Neural cell (in vitro differentiated cells): Measurements from ENCODE around the gene ZFR.

Experiments
- EP300 ChIP-seq: fragments of 450-650 bp; conservative IDR thresholded peaks from 2 replicates; pipeline ENCODE4 v1.6.1; 2014; ENCODE audit warnings: antibody characterized with exemption, mild to moderate bottlenecking, moderate library complexity; ENCODE audit not compliant: poor library complexity, severe bottlenecking
- EZH2 ChIP-seq: fragments of 200-600, 300-800 bp; shearing (Covaris generic), sonication (generic); IDR thresholded peaks from 2 replicates; pipeline ENCODE4 v1.6.1; 2014; ENCODE audit warnings: antibody characterized with exemption, low read length, borderline replicate concordance, mild to moderate bottlenecking; ENCODE audit not compliant: insufficient read depth, poor library complexity, severe bottlenecking
- POLR2AphosphoS5 ChIP-seq: IDR thresholded peaks from 2 replicates; pipeline ENCODE4 v1.6.1; 2012
- RAD21 ChIP-seq: fragments of 450-650 bp; conservative IDR thresholded peaks from 2 replicates; pipeline ENCODE4 v1.6.1; 2014; ENCODE audit warnings: antibody characterized with exemption, mild to moderate bottlenecking, moderate library complexity
- TF ChIP-seq, protein P1 (sequence below): IDR thresholded peaks from 2 replicates; pipeline ENCODE4 v1.6.1; 2012; ENCODE audit warnings: borderline replicate concordance
- TF ChIP-seq, protein P2 (sequence below): fragments of 450-650 bp; IDR thresholded peaks from 2 replicates; pipeline ENCODE4 v1.5.1; 2014; ENCODE audit warnings: antibody characterized with exemption, mild to moderate bottlenecking, moderate library complexity; ENCODE audit not compliant: poor library complexity, severe bottlenecking

DNA sequence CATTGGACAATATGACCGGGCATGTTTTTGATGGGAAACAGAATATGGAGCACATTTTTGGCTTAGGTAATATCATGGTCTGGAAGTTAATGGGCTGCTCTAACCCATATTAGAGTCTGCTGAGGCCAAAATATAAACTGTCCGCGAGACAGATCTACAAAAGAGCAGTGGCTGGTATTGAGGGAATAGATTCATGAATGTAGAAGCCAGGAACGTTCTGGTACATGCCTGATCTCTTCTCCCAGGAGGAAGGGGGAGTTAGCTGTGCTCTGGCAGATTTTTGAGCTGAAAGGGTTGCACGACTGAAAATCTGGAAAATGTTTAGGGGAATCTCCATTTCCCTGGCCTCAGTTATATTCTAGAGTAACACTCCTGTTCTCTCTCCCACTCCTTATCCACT, 42.9 kb upstream of the ZFR start:
- TF ChIP-seq EZH2 (no peak), EP300 (no peak), POLR2AphosphoS5 (no peak), RAD21 (no peak)
- TF ChIP-seq, protein P1, sequence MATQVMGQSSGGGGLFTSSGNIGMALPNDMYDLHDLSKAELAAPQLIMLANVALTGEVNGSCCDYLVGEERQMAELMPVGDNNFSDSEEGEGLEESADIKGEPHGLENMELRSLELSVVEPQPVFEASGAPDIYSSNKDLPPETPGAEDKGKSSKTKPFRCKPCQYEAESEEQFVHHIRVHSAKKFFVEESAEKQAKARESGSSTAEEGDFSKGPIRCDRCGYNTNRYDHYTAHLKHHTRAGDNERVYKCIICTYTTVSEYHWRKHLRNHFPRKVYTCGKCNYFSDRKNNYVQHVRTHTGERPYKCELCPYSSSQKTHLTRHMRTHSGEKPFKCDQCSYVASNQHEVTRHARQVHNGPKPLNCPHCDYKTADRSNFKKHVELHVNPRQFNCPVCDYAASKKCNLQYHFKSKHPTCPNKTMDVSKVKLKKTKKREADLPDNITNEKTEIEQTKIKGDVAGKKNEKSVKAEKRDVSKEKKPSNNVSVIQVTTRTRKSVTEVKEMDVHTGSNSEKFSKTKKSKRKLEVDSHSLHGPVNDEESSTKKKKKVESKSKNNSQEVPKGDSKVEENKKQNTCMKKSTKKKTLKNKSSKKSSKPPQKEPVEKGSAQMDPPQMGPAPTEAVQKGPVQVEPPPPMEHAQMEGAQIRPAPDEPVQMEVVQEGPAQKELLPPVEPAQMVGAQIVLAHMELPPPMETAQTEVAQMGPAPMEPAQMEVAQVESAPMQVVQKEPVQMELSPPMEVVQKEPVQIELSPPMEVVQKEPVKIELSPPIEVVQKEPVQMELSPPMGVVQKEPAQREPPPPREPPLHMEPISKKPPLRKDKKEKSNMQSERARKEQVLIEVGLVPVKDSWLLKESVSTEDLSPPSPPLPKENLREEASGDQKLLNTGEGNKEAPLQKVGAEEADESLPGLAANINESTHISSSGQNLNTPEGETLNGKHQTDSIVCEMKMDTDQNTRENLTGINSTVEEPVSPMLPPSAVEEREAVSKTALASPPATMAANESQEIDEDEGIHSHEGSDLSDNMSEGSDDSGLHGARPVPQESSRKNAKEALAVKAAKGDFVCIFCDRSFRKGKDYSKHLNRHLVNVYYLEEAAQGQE, result no peak
- TF ChIP-seq, protein P2, sequence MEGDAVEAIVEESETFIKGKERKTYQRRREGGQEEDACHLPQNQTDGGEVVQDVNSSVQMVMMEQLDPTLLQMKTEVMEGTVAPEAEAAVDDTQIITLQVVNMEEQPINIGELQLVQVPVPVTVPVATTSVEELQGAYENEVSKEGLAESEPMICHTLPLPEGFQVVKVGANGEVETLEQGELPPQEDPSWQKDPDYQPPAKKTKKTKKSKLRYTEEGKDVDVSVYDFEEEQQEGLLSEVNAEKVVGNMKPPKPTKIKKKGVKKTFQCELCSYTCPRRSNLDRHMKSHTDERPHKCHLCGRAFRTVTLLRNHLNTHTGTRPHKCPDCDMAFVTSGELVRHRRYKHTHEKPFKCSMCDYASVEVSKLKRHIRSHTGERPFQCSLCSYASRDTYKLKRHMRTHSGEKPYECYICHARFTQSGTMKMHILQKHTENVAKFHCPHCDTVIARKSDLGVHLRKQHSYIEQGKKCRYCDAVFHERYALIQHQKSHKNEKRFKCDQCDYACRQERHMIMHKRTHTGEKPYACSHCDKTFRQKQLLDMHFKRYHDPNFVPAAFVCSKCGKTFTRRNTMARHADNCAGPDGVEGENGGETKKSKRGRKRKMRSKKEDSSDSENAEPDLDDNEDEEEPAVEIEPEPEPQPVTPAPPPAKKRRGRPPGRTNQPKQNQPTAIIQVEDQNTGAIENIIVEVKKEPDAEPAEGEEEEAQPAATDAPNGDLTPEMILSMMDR, result no peak
